ENCODE measurements around the gene TMX1. TPM values are rescaled to one million over a fixed set of nuclear protein-coding genes. Genes with fewer than 3 reads are reported as not detected.

Gene TMX1
- total and polyA plus RNA-seq, 2 of the 8 experiments (the other 6 are each of a cell fraction or from before 2014, with no cell fraction given): 26.6 to 84.0 TPM

GRCh38 chr14:51258280-51258679 is 18.2 kb downstream of the TMX1 start:
- Histone ChIP-seq H2BK120ac (replicated peaks; ENCODE audit: low read depth, low read length) (no peak overlapping the region), H3K9me3 (ENCODE audit: insufficient read depth in 2 of 2, low read depth in 1 of 2, low read length in 1 of 2) (no peaks in the 10 kb centered on the region), H4K5ac (ENCODE audit: insufficient read length, low read depth, low read length) (no peak overlapping the region), H3K27me3 (replicated peaks in 1 of 4; ENCODE audit: control insufficient read depth in 3 of 4, extremely low read depth in 1 of 4, insufficient read depth in 3 of 4, low read length in 3 of 4) (no peaks in the 10 kb centered on the region), H3K36me3 (ENCODE audit: control insufficient read depth in 2 of 4, insufficient read depth in 4 of 4, low read length in 3 of 4) (peaks cover 4 to 69% (median 20%) of the 10 kb centered on the region in 4 experiments), H3K27ac (ENCODE audit: low read depth, low read length) (no peak overlapping the region), H4K91ac (replicated peaks; ENCODE audit: insufficient read length, low read length) (no peak overlapping the region), H2BK5ac (ENCODE audit: low read depth, low read length) (no peak overlapping the region), H4K20me1 (replicated peaks in 1 of 2; ENCODE audit: control insufficient read depth in 1 of 2, insufficient read depth in 2 of 2, low read length in 2 of 2) (peaks cover 0 to 7% of the 10 kb centered on the region in 2 experiments), H3K18ac (ENCODE audit: extremely low read depth, low read length) (no peak overlapping the region), H2BK12ac (ENCODE audit: low read depth, low read length) (no peak overlapping the region), H3K56ac (replicated peaks; ENCODE audit: insufficient read length, low read depth, low read length) (no peak overlapping the region), H3K4ac (replicated peaks; ENCODE audit: insufficient read length, low read depth, low read length) (no peak overlapping the region), H3K4me3 (ENCODE audit: extremely low read depth in 1 of 4, insufficient read depth in 2 of 4, low read depth in 3 of 4, low read length in 4 of 4) (no peak overlapping the region), H3K9ac (replicated peaks in 1 of 4; ENCODE audit: extremely low read depth in 1 of 4, low read depth in 3 of 4, low read length in 3 of 4) (no peak overlapping the region), H3K23me2 (ENCODE audit: low read depth, low read length) (no peaks in the 10 kb centered on the region), H3K79me2 (ENCODE audit: control insufficient read depth in 1 of 2, insufficient read depth in 2 of 2, low read length in 2 of 2) (peaks cover 0 to 21% of the 10 kb centered on the region in 2 experiments; a peak in 2 of 4 replicates), H3K23ac (ENCODE audit: insufficient read length) (no peak overlapping the region), H2AK5ac (ENCODE audit: low read depth, low read length) (no peak overlapping the region), H2AFZ (ENCODE audit: low read length) (no peak overlapping the region), H3K14ac (ENCODE audit: insufficient read length) (no peak overlapping the region), H2BK15ac (ENCODE audit: low read length) (no peak overlapping the region), H3K4me1 (replicated peaks in 1 of 4; ENCODE audit: control insufficient read depth in 3 of 4, insufficient read depth in 4 of 4, low read length in 3 of 4) (peaks cover 0 to 3% (median 0%) of the 10 kb centered on the region in 4 experiments; a peak in 1 of 7 replicates), H4K8ac (ENCODE audit: extremely low read depth, insufficient read depth, low read length) (no peak overlapping the region), H2BK20ac (ENCODE audit: low read length) (no peak overlapping the region), H3K79me1 (ENCODE audit: low read depth, low read length) (no peaks in the 10 kb centered on the region), H3K4me2 (ENCODE audit: insufficient read depth in 1 of 2, low read depth in 2 of 2, low read length in 2 of 2) (no peak overlapping the region)
- TF ChIP-seq KDM1A (IDR thresholded peaks at IDR 0.05; ENCODE audit: borderline replicate concordance, low read length) (peak; percentile 71; the same call in 1 of the 2 replicates), TAF7 (optimal IDR thresholded peaks at IDR 0.05; ENCODE audit: borderline replicate concordance, low read depth, low read length) (no peak), HDAC2 (IDR thresholded peaks at IDR 0.05; ENCODE audit: borderline replicate concordance in 1 of 2, low read depth in 2 of 2, low read length in 2 of 2) (peak in 1 of 2 experiments; percentile 48; a peak in 1 of 4 replicates)
- ChIA-PET POLR2A (ENCODE audit: partially characterized antibody) (no interaction called here), CTCF (ENCODE audit: partially characterized antibody) (no interaction called here)
- 89% methylated on average over 1 of the region's 1 CpG; no CpG with 5 or more reads in 1 of the 2 experiments for WGBS, 2 experiments (ENCODE audit: extremely low coverage in 1 of 2, insufficient coverage in 1 of 2, insufficient read length in 1 of 2, insufficient replicate concordance in 2 of 2, low coverage in 1 of 2, low lambda C conversion rate in 2 of 2, missing lambda C conversion rate in 1 of 2)
- FAIRE-seq (no peak), DNase-seq (ENCODE audit: low read depth in 1 of 2, low spot score in 2 of 2) (no peak)

Data from H1 (cell line).